BJ (cell line): Measurements from ENCODE around the gene LANCL3. TPM values are rescaled to one million over a fixed set of nuclear protein-coding genes. Genes with fewer than 3 reads are reported as not detected.
"Not testable (repeated sequence)": the region's sequence is repeated elsewhere in the genome, so short reads cannot be mapped to it uniquely, and the experiment has no call there.

Source experiments
- CTCF ChIA-PET: fragments of 350-600 bp; formaldehyde crosslinking; extraction: SDS; loops from one replicate; lab custom pipeline; 2021; ENCODE audit warnings: antibody characterized with exemption, inconsistent platforms; lab: Yijun Ruan, JAX
- POLR2A ChIA-PET: fragments of 300-600 bp; sonication (Branson Sonifier 250); formaldehyde crosslinking; extraction: SDS; loops from one replicate; lab custom pipeline; 2021; ENCODE audit warnings: antibody characterized with exemption; lab: Charles Lee
- DNase-seq: peaks from one replicate; pipeline ENCODE4 v3.0.0-alpha.2; 2011; ENCODE audit warnings: low read depth
- H3K27me3 ChIP-seq: 2 replicates; pipeline ENCODE4 v1.6.0; 2011; ENCODE audit warnings: low read length; ENCODE audit not compliant: control insufficient read depth, insufficient read depth
- H3K36me3 ChIP-seq: 2 replicates; pipeline ENCODE4 v1.5.1; 2011; ENCODE audit warnings: low read length; ENCODE audit not compliant: control insufficient read depth, insufficient read depth
- H3K4me3 ChIP-seq: 2 replicates; pipeline ENCODE4 v1.5.1; 2011; ENCODE audit warnings: low read depth, mild to moderate bottlenecking, control low read depth, low read length
- CTCF ChIP-seq: IDR thresholded peaks from 2 replicates; pipeline ENCODE4 v1.5.1; 2011; ENCODE audit warnings: low read depth, mild to moderate bottlenecking, control low read depth, inconsistent platforms, low read length, moderate library complexity; ENCODE audit not compliant: insufficient read depth
- polyA plus RNA-seq: library from polyadenylated mRNA; depleted of rRNA; stranded (reverse); fragments of >200 nt; gene quantifications from 2 replicates; pipeline ENCODE4 v1.2.3, GENCODE V29; 2011

LANCL3 gene
- polyA plus RNA-seq, 1 experiment, result not detected

GRCh38 chrX:37640142-37640541 lies 68.7 kb downstream of the LANCL3 start:
- H3K4me3 ChIP-seq, result no peak overlapping the region
- no peak for DNase-seq
- POLR2A ChIA-PET, result no interaction called here
- CTCF ChIA-PET, result no interaction called here
- no peaks in the 10 kb centered on the region for H3K27me3 ChIP-seq
- no peak for TF ChIP-seq CTCF
- no peaks in the 10 kb centered on the region for H3K36me3 ChIP-seq

- no peak for DNase-seq
- H3K27me3 ChIP-seq, result no peaks in the 10 kb centered on the region
- H3K36me3 ChIP-seq, result no peaks in the 10 kb centered on the region
- CTCF ChIA-PET, result no interaction called here
- POLR2A ChIA-PET, result no interaction called here
- H3K4me3 ChIP-seq, result no peak overlapping the region
- TF ChIP-seq CTCF, result no peak
These were observed 70.4 kb downstream of the LANCL3 start for GRCh38 chrX:37641859-37642258.

- H3K36me3 ChIP-seq, result no peaks in the 10 kb centered on the region
- no peaks in the 10 kb centered on the region for H3K27me3 ChIP-seq
- ChIA-PET CTCF (interaction anchor here (1.3 kb wide), 1 partner anchor 15 kb away, joined by 5 read pairs; no protein-coding TSS in a partner anchor), POLR2A (no interaction called here)
- no peak for TF ChIP-seq CTCF
- H3K4me3 ChIP-seq, result no peak overlapping the region
- no peak for DNase-seq
These were observed 73.2 kb downstream of the LANCL3 start for GRCh38 chrX:37644381-37645305.

GRCh38 chrX:37646254-37646653 lies 74.8 kb downstream of the LANCL3 start:
- Histone ChIP-seq H3K36me3 (no peaks in the 10 kb centered on the region), H3K27me3 (no peaks in the 10 kb centered on the region), H3K4me3 (no peak overlapping the region)
- no peak for TF ChIP-seq CTCF
- no peak for DNase-seq
- CTCF ChIA-PET, result no interaction called here
- POLR2A ChIA-PET, result no interaction called here

GRCh38 chrX:37650879-37651278 lies 79.4 kb downstream of the LANCL3 start:
- H3K4me3 ChIP-seq, POLR2A ChIA-PET, H3K27me3 ChIP-seq, DNase-seq, H3K36me3 ChIP-seq, CTCF ChIA-PET: not testable (repeated sequence)
